Calu3 (cell line): ENCODE data around the gene CC2D1A. TPM values are rescaled to one million over a fixed set of nuclear protein-coding genes. Genes with fewer than 3 reads are reported as not detected.
"Not testable (repeated sequence)": the region's sequence is repeated elsewhere in the genome, so short reads cannot be mapped to it uniquely, and the experiment has no call there.

Experiments
- BruUV-seq: library from RNA; stranded (reverse); fragments of 400-500 nt; replicated peaks from 2 replicates; lab custom pipeline; 2021; lab: Mats Ljungman, UMichigan
- CTCF ChIA-PET: fragments of 300-600 bp; sonication (Branson Sonifier 250); formaldehyde crosslinking; loops from one replicate; lab custom pipeline; 2022; ENCODE audit warnings: antibody characterized with exemption; lab: Charles Lee
- DNase-seq: peaks from one replicate; pipeline ENCODE4 v3.0.0; 2022
- H3K27ac Mint-ChIP-seq: one replicate; pipeline ENCODE4 v1.8.0; 2022; ENCODE audit warnings: mixed read lengths; ENCODE audit not compliant: unreplicated experiment
- H3K27me3 Mint-ChIP-seq: one replicate; pipeline ENCODE4 v1.8.0; 2022; ENCODE audit warnings: mixed read lengths; ENCODE audit not compliant: unreplicated experiment
- H3K36me3 Mint-ChIP-seq: one replicate; pipeline ENCODE4 v1.8.0; 2022; ENCODE audit warnings: mild to moderate bottlenecking, moderate library complexity, mixed read lengths; ENCODE audit not compliant: insufficient read depth, unreplicated experiment
- H3K4me1 Mint-ChIP-seq: one replicate; pipeline ENCODE4 v1.8.0; 2022; ENCODE audit warnings: mild to moderate bottlenecking, low read depth, mixed read lengths; ENCODE audit not compliant: unreplicated experiment
- H3K4me3 Mint-ChIP-seq: one replicate; pipeline ENCODE4 v1.8.0; 2022; ENCODE audit warnings: mild to moderate bottlenecking, low read depth, moderate library complexity, mixed read lengths; ENCODE audit not compliant: unreplicated experiment
- H3K9me3 Mint-ChIP-seq: one replicate; pipeline ENCODE4 v1.8.0; 2022; ENCODE audit warnings: low read depth, mixed read lengths; ENCODE audit not compliant: unreplicated experiment
- CTCF ChIP-seq: fragments of 200-600 bp; IDR thresholded peaks from one replicate; pipeline ENCODE4 v1.8.0; 2022; ENCODE audit warnings: antibody characterized with exemption; ENCODE audit not compliant: unreplicated experiment
- intact Hi-C: fragments of 100-400 bp; cut with micrococcal nuclease; formaldehyde crosslinking; loops from one replicate; pipeline ENCODE4 v1.10.0; 2022; ENCODE audit not compliant: unreplicated experiment
- total RNA-seq: library from RNA; stranded (reverse); gene quantifications from 2 replicates; pipeline ENCODE4 v1.2.3, GENCODE V29; 2022

Gene CC2D1A
- total RNA-seq, 1 experiment from 2014 or later = 41.7 TPM

GRCh38 chr19:13917888-13918406, 11.9 kb downstream of the CC2D1A start:
- Mint-ChIP-seq H3K9me3 (no peaks in the 10 kb centered on the region), H3K4me3 (no peak overlapping the region), H3K27ac (no peak overlapping the region), H3K4me1 (no peaks in the 10 kb centered on the region), H3K27me3 (no peaks in the 10 kb centered on the region), H3K36me3 (peaks cover 26% of the 10 kb centered on the region)
- BruUV-seq = no TSS peak
- CTCF ChIA-PET = no interaction called here
- TF ChIP-seq CTCF = no peak
- intact Hi-C loops = no loop called here
- DNase-seq = no peak

DNA sequence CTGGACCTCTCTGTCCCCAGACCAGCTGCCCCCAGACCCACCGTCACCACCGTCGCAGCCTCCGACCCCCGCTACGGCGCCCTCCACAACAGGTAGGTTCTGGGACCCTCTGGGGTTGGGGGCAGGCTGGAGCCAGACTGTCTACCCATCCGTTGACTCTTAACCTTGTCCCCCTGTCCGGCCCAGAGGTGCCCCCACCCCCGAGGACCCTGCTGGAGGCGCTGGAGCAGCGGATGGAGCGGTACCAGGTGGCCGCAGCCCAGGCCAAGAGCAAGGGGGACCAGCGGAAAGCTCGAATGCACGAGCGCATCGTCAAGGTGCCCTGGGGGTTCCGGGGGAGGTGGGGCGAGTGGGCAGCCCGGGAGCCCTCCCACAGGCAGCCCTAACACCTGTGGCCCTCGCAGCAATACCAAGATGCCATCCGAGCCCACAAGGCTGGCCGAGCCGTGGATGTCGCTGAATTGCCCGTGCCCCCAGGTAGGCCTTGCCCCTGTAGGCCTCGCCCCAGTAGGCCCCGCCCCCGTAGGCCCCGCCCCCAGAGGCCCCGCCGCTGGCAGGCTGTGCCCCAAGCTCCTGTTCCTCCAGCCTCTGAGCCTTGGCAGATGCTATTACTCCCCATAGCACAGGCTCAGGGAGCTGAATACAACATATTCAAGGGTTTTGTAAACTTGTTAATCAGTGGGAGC, 12.9 kb downstream of the CC2D1A start:
- no TSS peak for BruUV-seq
- H3K27me3 Mint-ChIP-seq = no peaks in the 10 kb centered on the region
- CTCF ChIA-PET = no interaction called here
- no peaks in the 10 kb centered on the region for H3K9me3 Mint-ChIP-seq
- no peak overlapping the region for H3K4me3 Mint-ChIP-seq
- TF ChIP-seq CTCF = no peak
- H3K36me3 Mint-ChIP-seq = peaks cover 22% of the 10 kb centered on the region
- H3K27ac Mint-ChIP-seq = no peak overlapping the region
- no peak for DNase-seq
- intact Hi-C loops = no loop called here
- no peaks in the 10 kb centered on the region for H3K4me1 Mint-ChIP-seq

DNA sequence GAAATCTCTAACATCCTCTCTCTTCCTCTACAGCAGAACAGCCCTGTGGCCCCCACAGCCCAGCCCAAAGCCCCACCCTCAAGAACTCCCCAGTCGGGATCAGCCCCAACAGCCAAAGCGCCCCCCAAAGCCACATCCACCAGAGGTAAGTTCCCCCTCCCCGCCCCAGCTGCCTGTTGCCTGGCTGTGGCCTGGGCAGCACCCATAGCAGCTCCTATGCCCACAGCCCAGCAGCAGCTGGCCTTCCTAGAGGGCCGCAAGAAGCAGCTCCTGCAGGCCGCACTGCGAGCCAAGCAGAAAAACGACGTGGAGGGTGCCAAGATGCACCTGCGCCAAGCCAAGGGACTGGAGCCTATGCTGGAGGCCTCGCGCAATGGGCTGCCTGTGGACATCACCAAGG, 14.5 kb downstream of the CC2D1A start:
- Mint-ChIP-seq H3K27ac (no peak overlapping the region), H3K4me3 (no peak overlapping the region), H3K27me3 (no peaks in the 10 kb centered on the region), H3K4me1 (no peaks in the 10 kb centered on the region), H3K9me3 (no peaks in the 10 kb centered on the region), H3K36me3 (peaks cover 28% of the 10 kb centered on the region)
- no peak for TF ChIP-seq CTCF
- no TSS peak for BruUV-seq
- no peak for DNase-seq
- intact Hi-C loops = no loop called here
- CTCF ChIA-PET = no interaction called here

GRCh38 chr19:13920940-13921747, 15.1 kb downstream of the CC2D1A start:
- no peak for DNase-seq
- no peak for TF ChIP-seq CTCF
- no peaks in the 10 kb centered on the region for H3K4me1 Mint-ChIP-seq
- no TSS peak for BruUV-seq
- H3K27me3 Mint-ChIP-seq = no peaks in the 10 kb centered on the region
- H3K36me3 Mint-ChIP-seq = peaks cover 28% of the 10 kb centered on the region
- no peak overlapping the region for H3K4me3 Mint-ChIP-seq
- H3K9me3 Mint-ChIP-seq = no peaks in the 10 kb centered on the region
- H3K27ac Mint-ChIP-seq = no peak overlapping the region
- CTCF ChIA-PET = no interaction called here
- intact Hi-C loops = no loop called here

DNA sequence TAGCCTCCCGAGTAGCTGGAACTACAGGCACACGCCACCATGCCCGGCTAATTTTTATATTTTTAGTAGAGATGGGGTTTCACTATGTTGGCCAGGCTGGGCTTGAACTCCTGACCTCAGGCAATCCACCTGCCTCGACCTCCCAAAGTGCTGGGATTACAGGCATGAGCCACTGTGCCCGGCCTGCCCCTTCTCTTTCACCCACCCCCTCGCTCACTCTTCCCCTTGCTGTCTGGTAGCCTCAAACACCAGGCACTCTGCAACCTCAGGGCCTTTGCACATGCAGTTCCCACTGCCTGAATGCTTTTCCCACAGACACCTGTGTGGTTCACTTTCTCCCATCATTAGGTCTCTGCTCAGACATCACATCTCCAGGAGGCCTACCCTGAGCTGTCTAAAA, 16.1 kb downstream of the CC2D1A start:
- CTCF ChIA-PET = not testable (repeated sequence)

More for the DNA sequence above, 16.1 kb downstream of the CC2D1A start:
- H3K4me3 Mint-ChIP-seq, H3K27ac Mint-ChIP-seq, H3K9me3 Mint-ChIP-seq, H3K27me3 Mint-ChIP-seq, intact Hi-C loops, BruUV-seq, H3K4me1 Mint-ChIP-seq, DNase-seq: not testable (repeated sequence)
- peaks cover 28% of the 10 kb centered on the region for H3K36me3 Mint-ChIP-seq
